GM21390 (cell line): ENCODE results near the gene MDC1.
"Not testable (repeated sequence)": the region's sequence is repeated elsewhere in the genome, so short reads cannot be mapped to it uniquely, and the experiment has no call there.

Experiments used
- ATAC-seq: cut with Tn5 transposase; IDR thresholded peaks from one replicate; pipeline ENCODE4 v1.9.1; 2021; ENCODE audit not compliant: unreplicated experiment

The MDC1 gene, protein sequence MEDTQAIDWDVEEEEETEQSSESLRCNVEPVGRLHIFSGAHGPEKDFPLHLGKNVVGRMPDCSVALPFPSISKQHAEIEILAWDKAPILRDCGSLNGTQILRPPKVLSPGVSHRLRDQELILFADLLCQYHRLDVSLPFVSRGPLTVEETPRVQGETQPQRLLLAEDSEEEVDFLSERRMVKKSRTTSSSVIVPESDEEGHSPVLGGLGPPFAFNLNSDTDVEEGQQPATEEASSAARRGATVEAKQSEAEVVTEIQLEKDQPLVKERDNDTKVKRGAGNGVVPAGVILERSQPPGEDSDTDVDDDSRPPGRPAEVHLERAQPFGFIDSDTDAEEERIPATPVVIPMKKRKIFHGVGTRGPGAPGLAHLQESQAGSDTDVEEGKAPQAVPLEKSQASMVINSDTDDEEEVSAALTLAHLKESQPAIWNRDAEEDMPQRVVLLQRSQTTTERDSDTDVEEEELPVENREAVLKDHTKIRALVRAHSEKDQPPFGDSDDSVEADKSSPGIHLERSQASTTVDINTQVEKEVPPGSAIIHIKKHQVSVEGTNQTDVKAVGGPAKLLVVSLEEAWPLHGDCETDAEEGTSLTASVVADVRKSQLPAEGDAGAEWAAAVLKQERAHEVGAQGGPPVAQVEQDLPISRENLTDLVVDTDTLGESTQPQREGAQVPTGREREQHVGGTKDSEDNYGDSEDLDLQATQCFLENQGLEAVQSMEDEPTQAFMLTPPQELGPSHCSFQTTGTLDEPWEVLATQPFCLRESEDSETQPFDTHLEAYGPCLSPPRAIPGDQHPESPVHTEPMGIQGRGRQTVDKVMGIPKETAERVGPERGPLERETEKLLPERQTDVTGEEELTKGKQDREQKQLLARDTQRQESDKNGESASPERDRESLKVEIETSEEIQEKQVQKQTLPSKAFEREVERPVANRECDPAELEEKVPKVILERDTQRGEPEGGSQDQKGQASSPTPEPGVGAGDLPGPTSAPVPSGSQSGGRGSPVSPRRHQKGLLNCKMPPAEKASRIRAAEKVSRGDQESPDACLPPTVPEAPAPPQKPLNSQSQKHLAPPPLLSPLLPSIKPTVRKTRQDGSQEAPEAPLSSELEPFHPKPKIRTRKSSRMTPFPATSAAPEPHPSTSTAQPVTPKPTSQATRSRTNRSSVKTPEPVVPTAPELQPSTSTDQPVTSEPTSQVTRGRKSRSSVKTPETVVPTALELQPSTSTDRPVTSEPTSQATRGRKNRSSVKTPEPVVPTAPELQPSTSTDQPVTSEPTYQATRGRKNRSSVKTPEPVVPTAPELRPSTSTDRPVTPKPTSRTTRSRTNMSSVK (N-terminal part only)

DNA sequence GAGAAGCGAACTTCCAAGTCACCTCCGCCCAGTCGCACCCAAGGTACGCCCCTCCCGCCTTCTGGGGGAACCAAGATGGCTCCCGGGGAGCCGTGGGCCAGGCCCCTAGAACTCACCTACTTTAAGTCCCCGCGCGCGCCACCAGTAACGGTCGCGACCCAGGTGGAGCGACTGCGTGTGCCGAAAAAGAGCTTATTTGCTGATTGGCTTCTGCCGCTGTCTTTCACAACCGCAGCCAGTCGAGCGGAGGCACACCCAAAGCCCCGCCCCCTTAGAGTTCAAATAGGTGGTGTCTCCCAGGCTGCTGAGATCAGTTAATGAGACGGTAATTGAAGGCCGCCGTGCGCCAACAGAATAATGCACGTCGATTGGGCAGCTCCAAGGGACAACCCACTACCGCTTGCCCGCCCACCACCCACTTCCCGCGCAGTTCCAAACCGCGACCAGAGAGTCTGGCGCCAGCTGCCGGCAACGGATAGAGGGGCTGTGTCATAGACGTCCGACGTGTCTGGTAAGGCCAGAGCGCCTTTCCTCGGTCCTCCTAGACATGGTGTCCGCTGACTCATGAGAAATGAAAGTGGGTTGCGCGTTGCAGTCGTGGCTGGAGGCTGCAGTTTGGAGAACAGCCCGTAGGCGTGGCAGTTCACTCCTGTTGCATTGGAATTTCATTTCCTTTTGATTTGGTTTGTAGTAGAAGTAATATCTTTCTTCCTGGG, at the start of gene MDC1:
TSS of gene MDC1 (minus strand) at position 153 of the 716 bp plus-strand sequence. CDS start 2,106 bp downstream, outside the sequence.
- ATAC-seq = peak; percentile 69

DNA sequence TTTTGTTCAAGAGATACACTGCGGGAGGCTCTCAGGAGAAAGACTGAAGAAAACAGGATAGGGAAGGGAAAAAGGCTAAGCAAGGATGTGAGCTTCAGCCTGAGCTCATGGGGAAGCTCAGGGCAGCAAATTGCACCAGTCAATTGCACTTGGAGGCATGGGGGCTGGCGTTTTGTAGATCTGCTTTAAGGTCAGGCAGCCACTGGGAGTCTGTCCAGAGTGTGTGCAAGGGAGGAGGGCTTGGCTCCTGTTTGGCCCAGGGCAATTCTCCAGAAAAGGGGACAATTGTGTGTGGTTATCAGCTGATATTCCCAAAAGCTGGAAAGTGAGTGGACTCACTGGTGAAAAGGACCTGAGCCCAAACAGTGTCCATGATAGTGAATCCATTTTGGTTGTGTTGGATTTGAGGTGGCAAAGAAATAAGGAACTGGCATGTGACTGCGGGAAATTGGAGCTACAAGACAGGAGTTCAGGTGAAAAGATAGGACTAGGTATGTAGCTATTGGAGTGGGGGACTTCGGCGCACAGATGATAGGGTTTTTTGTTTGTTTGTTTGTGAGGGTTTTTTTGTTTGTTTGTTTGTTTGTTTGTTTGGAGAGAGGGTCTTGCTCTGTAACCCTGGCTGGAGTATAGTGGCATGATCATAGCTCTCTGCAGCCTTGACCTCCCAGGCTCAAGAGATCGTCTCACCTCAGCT, 49.5 kb upstream of the MDC1 start:
- ATAC-seq = no peak

DNA sequence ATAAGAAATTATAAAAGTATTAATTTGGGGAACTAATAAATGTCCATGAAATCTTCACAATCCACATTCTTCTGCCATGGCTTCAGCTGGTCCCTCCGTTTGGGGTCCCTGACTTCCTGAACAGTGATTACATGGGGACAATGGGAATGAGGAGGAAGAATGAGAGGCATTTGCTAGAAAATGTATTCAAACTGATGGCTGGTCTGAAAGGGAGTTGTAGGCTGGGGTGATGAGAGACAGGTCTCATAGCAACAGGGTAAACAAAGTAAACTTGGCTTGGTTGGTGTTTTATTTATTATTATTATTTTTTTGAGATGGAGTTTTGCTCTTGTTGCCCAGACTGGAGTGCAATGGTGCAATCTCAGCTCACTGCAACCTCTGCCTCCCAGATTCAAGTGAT, 48.4 kb upstream of the MDC1 start:
- not testable (repeated sequence) for ATAC-seq

DNA sequence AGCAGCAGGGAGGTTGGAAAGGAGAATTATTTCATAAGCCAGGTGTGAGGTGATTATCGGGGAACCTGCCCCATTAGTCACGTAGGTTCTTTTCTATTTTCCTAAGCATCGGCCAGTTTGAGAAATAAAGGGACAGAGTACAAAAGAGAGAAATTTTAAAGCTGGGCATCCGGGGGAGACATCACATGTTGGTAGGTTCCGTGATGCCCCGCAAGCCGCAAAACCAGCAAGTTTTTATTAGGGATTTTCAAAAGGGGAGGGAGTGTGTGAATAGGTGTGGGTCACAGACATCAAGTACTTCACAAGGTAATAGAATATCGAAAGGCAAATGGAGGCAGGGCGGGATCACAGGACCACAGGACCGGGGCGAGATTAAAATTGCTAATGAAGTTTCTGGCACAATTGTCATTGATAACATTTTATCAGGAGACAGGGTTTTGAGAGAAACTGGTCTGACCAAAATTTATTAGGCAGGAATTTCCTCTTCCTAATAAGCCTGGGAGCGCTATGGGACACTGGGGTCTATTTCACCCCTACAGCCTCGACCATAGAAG, 47.5 kb upstream of the MDC1 start:
- ATAC-seq = not testable (repeated sequence)

DNA sequence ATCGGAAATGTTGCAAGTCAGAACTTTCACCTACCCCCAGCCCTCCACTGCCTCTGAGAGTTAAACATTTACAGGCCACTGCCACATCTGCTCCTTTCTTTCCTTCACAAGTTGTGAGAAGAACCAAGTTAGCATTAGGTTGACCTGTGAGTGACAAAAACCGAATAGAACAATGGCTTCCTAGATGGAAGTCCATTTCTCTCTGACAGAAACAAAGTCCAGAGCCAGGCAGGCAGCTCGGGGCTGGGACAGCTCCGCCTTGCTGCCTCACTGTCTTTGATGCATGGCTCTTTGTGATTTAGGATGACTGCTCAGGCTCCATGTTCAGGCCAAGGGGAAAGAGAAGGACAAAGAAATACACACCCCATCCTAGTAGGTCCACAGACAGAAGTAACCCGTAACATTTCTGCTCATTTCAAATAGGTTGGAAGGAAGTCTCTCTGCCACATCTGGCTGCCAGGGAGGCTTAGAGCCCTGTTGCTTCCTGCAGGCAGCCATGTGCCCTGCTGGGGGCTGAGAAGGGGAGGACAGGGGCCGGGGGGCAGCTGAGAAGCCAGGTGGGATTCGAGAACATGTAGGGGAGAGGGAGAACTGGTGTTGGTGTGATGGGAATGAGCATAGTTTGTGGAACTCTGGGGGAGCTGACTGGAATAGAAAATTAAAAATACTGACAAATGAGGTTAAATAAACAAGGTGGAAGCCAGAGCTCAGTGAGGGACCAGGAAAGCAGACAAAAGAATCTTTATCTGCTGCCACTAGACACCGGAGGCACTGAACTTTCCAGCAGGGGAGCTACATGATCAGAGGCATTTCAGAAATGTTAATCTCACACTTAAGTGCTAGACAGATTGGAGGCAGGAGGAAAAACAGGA, 46.8 kb upstream of the MDC1 start:
- ATAC-seq = no peak

DNA sequence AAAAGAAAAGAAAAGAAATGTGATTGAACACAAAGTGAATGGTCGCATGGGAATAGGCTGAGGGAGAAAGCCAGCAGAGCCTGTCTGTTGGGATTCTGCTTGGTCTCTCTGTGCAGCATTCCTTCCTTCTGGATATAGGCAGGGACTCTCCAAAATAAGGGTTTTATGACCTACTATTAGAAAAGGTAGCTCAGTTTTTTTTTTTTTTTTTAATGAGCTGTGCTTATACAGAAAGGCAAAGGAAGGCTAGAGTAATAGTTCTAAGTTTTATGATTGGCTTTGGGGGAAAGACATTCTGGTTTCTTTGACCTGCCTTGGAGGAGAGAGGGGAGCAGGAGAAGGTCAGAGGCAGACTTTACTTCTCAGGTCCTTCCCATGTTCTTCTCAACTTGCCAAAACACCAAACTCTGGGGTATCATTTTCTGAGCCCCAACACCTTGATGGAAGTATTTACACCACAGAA, 46.1 kb upstream of the MDC1 start:
- ATAC-seq = no peak

DNA sequence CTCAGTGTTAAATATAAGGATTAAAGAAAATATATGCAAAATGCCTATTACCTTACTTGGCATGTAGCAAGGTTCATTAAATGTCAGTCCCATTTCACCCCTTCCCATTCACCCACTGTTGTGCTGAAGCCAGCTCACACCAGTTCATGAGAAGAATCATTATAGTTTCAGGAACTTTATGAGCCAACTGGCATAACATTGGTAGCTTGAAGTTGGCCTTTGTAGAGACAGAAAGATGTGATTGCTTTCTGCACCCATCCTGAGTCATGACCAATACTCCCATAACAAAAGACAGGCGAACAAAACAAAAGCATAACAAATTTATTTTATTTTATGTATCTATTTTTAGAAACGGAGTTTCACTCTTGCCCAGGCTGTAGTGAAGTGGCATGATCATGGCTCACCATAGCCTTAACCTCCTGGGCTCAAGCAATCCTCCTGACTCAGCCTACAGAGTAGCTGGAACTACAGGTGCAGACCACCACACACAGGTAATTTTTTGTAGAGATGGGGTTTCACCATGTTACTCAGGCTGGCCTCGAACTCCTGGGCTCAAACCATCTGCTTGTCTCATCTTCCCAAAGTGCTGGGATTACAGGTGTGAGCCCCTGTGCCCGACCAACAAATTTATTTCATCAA, 44.8 kb upstream of the MDC1 start:
- no peak for ATAC-seq

DNA sequence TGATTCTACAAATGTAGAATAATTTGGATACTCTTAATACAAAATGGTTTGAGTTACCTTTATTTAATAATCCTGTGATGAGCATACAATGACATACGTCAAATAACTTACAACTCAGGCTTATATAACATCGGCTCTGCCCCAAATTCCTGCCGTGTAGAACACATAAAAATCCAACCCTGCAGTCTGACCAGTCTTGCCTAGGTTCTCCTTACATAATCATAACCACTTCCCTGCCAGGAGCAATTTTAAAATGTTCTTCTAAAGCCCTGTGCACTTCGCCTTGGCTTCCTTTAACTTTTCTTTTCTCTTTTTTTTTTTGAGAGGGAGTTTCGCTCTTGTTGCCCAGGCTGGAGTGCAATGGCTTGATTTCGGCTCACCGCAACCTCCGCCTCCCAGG, 43.5 kb upstream of the MDC1 start:
- no peak for ATAC-seq

DNA sequence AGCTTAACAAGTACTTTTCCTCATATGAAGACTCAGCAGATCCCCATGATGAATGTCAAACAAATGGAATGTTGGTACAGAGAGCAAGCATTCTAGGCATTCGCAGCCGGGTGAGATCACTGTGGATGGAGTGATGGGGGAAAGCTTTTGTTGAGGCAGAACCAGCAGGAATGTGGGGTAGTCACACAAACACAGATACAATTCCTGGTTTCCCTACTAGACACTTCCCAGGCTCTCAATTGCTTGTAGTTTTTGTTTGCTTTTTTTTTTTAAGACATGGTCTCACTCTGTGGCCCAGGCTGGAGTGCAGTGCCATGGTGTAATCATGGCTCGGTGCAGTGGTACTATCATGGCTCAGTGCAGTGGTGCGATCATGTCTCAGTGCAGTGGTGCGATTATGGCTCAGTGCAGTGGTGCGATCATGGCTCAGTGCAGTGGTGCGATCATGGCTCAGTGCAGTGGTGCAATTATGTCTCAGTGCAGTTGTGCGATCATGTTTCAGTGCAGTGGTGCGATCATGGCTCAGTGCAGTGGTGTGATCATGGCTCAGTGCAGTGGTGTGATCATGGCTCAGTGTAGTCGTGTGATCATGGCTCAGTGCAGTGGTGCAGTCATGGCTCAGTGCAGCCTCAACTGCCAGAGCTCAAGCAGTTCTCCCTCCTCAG, 42.6 kb upstream of the MDC1 start:
- no peak for ATAC-seq

DNA sequence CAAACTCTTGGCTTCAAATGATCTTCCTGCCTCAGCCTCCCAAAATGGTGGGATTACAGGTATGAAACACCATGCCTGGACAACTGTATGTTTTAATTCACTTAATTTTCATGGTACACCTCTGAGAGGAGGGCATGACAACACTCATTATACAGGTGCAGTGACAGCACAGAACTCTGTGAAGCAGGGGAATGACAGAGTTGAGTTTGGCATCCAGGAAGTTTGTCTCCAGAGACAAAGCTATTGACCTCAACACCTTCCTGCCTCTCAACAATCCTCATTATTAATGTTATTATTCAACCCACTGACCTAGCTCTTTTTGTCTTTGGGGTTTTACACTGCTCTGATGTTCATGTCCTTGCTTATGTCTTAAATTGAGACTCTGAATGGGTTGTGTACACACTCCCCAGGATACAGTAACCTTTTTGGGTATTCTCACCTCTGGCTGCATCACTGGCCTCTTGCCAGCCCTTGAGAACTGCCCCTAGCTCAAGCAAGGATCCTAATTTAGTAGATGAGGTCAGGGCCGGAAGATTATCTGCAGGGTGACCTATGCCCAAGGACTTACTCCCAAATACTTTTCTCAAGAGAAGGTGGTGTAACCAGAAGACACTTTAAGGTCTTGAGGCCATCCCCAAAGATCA, 40.3 kb upstream of the MDC1 start:
- no peak for ATAC-seq

DNA sequence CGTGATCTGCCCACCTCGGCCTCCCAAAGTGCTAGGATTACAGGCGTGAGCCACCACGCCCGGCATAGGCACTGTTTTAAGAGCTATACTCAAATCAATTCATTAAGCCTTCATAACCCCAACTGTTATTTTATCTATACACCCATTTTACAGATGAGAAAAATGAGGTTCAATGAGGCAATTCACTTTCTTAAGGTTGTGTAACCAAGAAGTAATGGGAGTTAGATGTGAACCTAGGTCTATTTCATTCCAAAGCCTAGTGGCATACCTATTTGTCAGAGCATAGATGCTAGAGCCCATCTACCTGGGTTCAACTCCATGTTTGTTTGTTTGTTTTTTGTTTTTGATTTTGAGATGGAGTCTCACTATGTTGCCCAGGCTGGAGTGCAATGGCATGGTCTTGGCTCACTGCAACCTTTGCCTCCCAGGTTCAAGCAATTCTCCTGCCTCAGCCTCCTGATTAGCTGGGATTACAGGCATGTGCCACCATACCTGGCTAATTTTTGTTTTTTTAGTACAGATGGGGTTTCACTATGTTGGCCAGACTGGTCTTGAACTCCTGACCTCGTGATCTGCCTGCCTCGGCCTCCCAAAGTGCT, 39.4 kb upstream of the MDC1 start:
- ATAC-seq = not testable (repeated sequence)

DNA sequence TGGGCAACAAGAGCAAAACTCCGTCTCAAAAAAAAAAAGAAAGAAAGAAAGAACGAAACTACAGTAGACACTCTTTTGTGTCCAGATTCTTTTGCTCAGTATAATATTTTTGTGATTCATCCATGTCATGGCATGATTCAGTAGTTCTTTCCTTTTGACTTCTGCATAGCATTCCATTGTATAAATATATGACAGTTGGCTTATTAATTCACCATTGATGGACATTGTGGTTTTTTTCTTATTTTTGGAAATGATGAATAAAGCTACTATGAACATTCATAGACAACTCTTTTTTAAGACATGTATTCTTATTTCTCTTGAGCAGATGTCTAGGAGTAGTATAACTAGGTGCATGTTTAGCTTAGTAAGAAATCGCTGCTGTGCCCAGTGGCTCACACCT, 37.5 kb upstream of the MDC1 start:
- no peak for ATAC-seq

DNA sequence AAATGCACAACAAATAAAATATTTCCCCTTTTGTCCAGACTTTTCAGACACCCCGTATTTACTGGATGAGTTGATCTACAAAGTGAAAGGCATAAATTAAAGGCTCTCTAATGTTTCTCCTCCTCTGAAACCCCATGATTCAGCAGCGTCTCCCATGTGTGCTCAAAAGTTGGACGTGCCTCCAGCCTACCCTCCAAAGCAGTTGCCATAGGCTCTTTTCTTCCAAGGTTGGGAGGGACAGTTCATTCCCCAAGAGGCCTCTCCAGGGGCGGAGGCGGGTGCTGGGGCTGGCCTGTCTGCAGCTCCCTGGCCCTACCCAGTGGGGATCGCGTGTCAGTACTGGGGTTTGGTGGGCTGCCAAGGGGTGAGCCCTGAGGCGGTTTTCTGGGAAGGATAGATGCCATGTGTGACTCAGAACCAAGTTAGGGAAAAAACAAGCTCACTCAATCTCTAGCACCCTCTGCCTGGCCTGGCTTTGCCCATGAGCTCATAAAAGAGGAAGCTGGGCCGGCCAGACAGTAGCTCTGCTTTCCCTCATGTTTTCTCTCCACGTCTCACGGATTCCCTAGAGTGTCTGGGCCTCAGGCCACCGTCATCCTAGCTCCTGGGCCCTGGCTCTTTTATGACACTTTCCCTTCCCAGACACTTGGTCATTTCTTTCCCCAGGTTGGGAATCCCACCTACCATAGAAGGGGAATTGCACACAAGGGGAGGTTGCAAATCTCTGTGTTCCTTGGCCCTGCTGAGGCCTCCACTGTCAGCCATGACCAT, 35.3 kb upstream of the MDC1 start:
- no peak for ATAC-seq

DNA sequence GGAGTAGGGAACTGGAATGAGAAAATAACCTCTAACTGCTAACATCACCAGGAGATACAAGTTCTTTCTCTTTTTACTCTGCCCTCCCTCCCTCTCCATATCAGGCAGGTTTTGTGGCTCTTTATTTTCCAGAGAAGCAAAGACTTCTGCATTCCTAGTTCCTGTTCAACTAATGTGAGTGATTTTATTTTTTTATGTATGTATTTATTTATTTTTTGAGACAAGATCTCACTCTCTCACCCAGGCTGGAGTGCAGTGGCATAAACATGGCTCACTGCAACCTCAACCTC, 33.2 kb upstream of the MDC1 start:
- ATAC-seq = no peak

DNA sequence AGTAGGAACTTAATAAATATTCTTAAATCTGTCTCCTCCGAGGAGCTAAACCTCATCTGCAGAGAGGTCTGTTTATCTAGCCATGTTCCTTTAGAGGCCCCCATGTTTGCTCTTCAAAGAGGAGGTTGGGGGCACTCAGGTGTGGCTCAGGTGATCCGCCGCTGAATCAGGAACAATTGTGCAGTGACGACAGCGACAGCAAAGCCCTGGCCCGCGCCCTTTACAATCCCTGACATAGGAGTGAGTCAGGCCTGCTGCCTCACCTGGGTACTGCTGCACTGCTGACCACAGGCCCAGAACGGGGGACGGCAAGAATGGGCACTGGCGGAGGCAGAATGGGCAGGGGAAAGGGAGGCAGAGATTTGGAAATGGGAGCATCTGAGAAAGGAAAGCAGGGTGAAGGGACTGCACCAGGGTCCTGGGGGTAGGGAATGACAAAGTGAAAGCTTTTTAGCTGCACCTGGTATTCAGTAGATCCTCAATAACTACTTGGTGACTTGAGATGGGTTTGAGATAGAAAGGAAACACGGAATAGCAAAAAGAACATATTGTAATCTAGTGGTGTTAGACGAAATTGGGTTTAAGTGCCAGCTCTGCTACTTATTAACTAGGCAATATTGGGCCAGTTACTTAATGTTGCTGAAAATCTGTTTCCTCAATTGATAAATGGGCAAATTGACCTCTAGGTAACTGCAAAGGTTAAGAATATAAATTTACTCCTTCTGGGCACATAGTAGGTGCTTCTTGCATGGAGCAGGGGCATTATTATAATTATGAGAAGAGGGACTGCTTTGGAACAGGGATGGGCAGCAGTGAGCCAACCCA, 32.7 kb upstream of the MDC1 start:
- ATAC-seq = no peak
